DMS 273 treated with DMSO at 0.1 percent for 48 hours (cell line): ENCODE measurements around the gene NGEF.
"Not testable (repeated sequence)": the region's sequence is repeated elsewhere in the genome, so short reads cannot be mapped to it uniquely, and the experiment has no call there.

Experiments used
- DNase-seq: peaks from one replicate; lab custom pipeline; 2025; lab: John Stamatoyannopoulos, UW

The NGEF gene, protein sequence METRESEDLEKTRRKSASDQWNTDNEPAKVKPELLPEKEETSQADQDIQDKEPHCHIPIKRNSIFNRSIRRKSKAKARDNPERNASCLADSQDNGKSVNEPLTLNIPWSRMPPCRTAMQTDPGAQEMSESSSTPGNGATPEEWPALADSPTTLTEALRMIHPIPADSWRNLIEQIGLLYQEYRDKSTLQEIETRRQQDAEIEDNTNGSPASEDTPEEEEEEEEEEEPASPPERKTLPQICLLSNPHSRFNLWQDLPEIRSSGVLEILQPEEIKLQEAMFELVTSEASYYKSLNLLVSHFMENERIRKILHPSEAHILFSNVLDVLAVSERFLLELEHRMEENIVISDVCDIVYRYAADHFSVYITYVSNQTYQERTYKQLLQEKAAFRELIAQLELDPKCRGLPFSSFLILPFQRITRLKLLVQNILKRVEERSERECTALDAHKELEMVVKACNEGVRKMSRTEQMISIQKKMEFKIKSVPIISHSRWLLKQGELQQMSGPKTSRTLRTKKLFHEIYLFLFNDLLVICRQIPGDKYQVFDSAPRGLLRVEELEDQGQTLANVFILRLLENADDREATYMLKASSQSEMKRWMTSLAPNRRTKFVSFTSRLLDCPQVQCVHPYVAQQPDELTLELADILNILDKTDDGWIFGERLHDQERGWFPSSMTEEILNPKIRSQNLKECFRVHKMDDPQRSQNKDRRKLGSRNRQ

DNA sequence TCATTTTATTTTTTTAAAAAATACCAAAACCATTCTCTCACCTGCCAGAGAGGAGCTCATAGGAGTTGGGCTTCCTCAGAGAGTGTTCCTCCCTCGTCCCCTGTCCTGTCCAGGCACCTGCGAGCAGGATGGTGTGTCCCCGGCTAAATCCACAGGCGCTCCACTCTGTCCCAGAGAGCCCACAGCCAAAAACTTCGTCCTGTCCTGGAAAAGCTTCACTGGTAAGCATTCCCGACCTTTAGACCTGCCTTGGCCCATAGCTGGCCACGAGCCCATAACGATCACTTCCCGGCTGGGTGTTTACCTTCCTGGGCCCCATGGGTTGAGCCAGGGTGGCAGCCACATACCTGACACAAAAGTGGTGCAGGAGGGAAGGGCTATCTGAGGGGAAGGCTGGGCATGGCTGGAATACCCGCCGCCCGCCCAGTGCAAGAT lies at the start of gene NGEF:
Gene NGEF (minus strand): TSS at position 230 of the 435 bp plus-strand sequence. CDS start 38,366 bp downstream, outside the sequence.
- no peak for DNase-seq

DNA sequence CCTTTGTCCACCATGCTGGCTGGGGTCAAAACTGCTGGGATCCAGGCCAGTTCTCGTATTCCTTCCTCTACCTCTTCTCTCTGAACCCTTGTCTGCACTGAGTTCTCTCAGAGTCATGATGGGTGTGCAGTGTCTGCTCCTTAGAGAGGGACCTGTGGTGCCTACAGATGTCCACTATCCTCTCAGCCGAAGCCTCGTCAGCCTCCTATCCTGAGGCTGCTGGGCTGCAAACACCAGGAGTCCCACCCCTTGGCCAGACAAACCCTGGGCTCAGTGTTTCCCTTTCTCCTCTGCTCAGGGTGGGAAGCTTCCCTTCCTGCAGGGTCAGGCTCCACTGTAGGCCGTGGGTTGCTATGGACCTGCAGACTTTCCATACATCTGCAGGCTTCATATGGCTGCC lies 49.4 kb upstream of the NGEF start:
- no peak for DNase-seq

DNA sequence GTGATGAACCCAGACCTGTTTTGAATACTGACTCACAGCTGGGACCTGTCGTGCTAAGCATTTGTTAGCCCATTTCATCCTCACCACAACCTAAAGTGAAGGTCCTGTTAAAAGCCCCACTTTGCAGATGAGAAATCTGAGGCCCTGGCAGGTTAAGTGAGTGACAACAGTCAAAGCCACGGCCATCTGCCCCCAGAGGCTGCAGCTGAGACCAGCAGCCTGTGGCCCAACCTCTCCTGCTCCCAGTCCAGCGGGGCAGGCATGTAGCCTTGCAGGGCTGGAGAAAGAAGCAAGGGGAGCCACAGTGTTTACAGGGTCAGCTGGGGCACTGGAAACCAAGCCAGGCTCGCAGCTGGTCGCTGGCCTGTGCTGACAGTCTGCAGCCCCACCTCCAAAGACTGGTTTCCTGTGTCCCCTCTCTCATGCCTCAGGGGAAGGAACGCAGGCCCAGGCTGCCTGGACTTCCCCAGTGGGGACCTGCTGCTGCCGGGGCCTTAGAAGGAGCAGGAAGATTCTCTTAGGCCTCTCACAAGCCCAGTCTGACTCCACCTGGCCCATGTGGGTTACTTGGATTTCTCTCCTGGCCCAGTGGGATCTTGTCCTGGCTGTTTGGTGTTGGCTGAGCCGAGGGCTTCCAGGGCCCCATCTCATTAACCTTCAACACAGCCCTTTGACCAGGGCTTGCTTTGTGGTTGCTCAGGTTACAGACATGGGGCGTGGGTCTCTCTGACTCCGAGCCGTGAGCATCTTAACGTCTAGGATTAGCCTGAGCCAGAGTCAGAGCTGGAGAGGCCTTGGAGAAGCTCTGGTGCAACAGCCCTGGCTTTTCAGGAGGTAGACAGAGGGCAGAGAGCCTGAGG lies 48.8 kb upstream of the NGEF start:
- DNase-seq: no peak

DNA sequence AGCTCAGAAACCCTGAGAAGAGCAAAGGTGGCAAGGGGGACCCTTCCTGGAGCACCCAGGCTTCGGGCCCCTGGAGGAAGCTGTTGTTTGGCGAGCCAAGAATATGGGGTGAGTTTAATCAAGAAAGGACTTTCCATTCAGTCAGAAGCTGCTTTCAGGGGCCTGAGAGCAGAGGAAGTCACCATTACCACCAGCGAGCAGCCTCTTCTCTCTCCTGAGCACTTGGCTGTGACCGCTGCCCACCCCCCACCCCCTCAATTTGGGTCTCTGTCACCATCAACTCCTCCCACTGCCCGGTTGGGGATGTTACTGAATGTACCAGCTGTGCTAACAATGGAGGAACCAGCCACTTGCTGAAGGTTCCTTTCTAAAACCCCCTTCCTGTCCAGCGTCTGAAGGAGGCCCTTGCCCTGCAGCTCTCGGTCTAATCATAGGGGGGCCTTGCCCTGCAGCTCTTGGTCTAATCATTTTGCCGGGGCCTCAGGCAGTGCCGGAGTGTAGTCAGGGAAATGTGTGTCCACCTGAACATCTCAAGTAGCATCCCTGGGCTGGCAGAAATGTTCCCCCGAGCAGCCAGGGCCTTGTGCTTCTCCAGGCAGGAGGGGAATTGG lies 48.0 kb upstream of the NGEF start:
- DNase-seq: no peak

DNA sequence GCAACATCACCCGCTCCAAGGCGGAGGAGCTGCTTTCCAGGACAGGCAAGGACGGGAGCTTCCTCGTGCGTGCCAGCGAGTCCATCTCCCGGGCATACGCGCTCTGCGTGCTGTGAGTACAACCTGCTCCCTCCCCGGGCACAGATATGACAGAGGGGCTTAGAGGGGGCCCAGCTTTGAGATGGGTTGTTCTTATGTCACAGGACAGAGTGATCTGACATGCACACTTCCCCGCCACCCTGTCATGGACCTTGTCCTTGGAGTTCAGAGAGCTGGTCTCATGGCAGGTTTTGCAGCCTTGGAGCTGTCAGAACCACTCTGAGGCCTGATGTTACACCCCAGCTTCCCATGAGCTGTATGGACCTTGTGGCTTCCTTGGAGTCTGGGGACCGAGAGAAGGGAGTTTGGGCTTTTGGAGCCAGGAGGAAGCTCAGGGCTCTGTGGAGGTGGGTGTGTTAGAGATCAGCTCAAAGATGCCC lies 47.5 kb upstream of the NGEF start:
- no peak for DNase-seq

DNA sequence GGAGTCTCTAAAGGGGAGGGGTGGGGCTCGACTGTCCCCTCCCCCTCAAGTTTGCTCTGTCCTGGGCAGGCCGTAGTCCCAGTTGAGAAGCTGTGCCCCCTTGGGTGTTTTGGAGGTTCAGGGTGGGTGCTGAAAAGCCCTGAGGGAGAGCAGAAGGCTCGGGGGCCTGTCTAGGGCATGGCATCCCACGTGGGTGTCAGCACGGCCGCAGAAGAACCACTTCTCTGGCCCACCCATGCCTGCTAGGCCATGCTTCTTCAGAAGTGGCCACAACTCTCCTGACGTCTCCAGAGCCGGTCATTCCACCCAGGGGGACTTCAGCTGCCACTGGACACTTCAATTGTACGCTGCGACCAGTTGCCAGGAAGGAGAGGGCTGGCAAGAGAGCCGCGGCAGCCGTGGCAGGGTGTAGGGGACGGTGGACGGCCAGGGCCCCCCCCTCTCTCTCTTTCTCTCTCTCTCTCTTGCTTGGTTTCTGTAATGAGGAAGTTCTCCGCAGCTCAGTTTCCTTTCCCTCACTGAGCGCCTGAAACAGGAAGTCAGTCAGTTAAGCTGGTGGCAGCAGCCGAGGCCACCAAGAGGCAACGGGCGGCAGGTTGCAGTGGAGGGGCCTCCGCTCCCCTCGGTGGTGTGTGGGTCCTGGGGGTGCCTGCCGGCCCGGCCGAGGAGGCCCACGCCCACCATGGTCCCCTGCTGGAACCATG lies 46.9 kb upstream of the NGEF start, which contains the start of gene INPP5D:
Gene INPP5D (plus strand): TSS at position 546 of the 704 bp plus-strand sequence. CDS start 137 bp downstream, at position 683.
- no peak for DNase-seq

DNA sequence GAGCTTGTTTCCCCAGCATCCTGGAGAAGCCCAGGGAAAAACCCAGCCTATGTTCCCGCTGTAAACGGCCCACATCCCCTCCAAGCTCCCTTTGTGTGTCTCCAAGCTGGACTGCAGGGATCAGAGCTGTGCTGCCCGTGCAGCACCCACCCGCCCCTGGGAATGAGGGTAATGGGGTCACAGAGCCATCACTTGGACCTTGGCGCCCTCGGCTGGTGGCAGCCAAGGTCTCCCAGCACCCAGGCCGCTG lies 46.4 kb upstream of the NGEF start:
- no peak for DNase-seq

DNA sequence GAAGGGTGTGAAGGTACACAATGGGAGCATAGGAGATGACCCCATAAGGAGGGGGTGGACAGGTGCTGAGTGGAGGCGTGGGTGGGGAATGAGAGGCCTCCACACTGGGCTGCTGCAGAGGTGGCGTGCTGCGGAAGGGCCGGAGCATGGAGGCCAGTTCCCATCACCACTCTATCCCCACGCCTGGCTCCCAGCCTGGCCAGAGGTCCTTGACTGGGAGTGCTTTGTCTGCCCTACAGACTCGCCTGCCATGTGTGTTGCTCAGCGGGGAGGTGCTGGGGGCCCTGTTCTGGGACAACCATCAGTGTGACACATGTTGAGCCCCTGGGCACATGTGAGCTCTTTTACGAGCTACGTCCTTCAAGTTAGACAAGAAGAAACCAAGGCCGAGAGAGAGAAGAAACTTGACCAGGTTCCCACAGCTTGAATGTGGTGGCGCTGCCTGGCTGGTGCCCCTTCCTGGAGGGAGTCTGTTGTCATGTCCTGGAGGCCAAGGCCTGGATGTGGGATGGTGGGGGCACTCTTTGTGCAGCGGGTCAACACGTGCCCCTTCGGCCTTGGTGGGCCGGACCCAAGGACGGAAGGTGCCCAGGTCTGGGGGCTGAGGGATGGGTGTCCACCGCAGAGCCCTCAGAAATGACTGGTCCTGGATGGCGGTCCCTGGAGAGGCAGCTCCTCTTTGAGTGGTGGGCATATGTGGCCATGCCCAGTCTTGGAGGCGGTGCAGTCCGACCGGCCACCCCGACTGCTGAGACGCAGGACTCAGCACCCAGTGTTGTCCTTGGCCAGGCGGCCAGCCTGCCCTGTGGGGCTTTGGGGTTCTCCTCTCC lies 45.9 kb upstream of the NGEF start:
- no peak for DNase-seq

DNA sequence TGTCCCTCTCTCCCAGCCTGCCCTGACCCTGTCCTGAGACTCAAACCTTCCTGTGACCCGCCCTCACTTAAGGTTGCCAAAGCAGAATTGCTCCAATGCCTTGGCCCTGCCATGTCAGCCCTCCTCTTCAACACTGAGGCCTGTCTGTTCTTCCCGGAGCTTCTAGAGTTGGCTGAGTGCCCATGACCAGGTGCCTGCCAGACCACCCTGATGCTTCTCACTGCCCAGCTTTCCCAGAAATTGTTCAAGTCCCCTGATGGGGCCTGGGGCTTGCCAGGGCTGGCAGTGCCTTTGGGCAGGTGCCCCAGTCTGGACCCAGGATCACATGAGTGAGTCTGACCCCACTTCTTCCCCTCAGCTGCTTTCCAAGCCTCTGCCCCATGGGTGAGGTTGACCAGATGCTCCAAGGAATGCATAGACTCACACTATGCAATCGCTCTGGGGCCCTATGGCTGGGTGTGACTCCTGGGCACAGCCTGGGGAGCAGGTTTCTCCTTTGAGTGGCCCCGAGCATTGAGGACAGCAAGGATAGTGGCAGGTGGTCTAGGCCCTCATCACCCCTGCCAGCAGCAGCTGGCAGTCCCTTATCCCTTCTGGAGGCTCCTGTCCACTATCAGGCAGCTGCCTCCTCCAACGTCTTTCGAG lies 44.0 kb upstream of the NGEF start:
- DNase-seq: no peak

DNA sequence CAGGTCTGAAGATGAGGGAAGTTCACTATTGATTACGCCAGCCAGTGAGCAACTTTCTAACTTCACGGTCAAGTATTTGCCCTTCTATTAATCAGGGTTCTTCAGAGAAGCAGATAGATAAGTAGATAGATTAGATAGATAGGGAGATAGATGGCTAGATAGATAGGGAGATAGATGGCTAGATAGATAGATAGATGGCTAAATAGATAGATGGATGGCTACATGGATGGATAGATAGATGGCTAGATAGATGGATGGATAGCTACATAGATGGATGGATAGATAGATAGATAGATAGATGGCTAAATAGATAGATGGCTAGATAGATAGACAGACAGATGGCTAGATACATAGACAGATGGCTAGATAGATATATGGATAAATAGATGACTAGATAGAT lies 42.3 kb upstream of the NGEF start:
- DNase-seq: no peak

DNA sequence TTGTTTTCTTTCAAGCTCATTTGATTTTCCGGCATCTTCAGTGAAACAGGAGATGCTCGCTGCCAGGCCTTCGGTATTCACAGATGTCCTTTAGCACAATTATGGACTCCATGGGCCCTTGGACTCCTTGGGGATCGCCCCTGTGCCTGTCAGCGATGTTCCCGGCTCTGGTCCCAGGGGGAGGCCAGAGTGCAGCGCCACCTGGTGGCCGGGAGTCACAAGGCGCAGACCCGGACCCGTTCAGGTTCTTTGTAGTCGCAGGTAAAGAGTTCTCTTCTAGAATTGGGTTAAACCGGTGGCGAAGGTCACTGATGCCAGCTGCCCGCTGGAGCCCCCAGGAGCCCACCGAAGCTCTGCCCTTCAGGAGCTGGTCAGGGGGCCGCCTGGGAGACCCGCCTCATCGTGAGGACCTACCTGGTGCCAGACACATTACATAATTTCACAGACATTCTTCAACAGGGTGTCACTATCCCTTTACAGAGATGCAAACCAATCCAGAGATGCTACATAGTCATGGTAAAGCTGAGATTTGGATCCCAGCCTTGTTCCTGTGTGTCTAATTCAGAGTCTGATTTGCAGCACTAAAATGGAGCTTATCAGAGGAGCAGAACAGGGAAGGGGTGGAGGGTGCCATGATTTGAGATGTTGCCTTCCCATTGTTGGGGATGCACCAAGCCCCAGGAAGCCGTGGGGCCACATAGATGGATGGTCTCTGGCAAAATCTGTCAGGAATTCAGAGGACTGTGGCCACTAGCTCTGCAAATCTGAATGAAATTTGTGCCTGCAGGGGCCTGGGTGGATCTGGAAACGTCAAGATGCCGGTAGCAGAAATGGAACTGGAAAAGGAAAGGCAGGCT lies 41.1 kb upstream of the NGEF start:
- no peak for DNase-seq

DNA sequence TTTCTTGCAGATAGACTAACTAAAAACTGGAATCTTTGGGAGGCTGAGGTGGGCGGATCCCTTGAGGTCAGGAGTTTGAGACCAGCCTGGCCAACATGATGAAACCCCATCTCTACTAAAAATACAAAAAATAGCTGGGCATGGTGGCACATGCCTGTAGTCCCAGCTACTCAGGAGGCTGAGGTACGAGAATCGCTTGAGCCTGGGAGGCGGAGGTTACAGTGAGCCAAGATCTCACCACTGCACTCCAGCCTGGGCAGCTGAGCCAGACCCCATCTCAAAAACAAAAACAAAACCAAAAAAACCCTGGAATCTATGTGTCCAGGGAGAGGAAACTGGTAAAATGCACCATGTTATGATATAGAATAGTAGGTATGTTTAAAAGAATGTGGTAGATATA lies 39.5 kb upstream of the NGEF start:
- not testable (repeated sequence) for DNase-seq

DNA sequence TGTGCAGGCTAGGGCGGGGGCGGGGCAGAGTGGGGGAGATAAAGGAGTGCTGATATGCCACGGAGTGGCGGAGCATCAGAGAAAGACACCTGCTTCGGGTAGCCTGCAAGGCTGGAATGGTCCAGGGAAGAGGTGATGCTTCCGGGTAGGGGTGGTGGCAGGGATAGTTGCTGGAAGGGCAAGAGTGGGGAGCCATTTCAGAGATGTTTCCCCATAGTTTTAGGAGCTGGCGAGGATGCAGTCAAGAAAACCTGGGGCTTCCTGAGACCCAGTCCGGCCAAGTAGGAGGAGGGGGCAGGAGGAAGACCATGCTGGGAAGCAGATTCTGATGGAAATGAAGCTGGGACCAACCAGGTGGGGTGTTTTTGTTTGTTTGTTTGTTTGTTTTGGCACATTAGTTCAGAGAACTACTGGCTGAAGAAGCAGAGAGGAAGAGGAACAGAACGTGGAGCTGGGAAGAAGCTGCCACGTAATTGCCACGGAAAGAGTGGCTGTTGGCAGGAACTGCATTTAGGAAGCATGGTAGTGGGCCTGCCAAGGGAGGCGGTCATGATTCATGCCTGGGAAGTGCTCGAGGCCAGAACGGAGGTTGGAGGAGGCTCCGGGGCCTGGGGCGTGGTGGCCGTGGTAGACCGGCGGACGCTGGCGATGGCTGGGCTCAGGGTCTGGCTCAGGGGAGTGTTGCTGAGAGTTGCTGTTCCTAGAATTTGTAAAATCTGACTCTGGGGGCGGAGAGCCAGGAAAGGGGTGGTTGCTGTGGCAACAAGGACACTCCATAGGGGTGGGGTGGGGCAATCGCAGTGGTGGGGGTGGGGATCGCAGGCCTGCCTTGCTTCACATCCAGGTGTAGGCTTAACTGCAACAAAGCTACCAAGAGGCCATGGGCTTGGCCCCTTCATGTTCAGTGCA lies 38.4 kb upstream of the NGEF start:
- DNase-seq: no peak

DNA sequence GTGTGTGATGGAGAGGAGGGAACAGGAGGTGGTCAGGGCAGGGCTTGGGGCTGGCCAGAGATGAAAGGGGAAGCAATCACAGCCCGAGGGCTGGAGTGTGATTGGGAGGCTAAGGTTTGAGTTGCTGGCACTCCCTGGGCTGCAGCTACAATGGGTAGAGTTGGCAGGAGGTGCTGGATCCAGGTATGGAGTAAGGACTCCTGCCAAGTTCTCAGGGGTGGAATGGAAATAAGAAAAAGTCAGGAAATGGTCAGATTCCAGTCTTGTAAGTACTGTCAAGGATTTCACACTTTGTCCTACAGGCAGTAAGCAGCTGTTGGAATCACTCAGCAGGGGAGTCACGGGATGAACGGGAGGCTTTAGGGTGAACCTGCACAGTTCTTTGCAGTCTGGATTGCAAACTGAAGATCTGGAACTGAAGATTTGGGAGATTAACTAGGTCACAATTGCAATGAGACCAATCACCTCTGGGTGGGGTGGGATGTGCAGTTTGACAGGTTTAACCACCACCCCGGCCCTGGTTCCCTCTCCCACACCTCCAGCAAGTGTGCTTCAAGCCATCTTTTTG lies 36.2 kb upstream of the NGEF start:
- no peak for DNase-seq

DNA sequence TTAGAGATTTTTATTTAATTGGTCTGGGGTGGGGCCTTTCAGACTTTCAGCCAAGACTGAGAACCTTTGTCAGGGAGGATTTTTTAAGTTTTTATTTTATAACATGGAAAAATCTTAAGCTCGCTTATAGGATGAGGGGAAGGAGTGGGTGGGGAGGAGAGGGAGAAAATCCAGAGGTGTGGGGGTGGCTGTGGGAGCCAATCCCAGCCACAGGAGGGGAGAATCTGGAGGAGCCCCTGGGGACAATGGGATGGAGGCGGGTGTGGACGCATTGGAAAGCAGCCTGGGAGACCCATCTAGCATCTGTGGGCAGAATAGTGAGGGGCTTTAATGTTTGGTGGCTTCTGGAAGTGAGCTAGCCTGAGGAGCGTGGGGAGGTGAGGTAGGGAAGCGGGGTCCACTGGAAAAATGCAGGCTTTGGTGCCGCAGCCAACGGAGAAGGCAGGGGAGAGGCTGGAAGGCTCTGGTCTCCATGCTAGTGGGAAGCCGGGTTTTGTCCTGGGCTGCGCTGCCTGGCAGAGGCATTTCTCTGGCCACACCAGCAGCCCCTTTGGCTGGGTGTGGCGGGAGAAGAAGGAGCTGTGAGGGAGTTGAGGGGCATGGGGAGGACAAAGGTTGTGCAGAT lies 35.6 kb upstream of the NGEF start:
- no peak for DNase-seq

DNA sequence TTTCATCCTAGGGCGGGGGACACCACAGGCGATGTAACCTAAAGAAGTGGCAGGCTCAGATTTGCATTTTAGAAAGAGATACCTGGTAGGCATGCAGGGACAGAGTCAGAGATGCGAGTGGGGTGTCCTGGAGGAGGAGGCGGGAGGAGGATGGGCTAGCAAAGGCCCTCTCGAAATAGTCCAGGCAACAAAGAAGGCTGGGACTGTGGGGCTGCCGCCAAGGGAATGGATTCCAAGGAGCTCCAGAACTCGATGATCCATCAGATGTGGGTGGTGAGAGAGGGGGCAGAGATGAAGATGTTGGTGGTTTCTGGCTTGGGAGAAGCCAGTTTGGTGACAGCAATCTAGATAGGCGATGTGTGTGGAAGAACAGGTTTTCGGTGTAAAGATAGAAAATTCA lies 34.6 kb upstream of the NGEF start:
- no peak for DNase-seq

DNA sequence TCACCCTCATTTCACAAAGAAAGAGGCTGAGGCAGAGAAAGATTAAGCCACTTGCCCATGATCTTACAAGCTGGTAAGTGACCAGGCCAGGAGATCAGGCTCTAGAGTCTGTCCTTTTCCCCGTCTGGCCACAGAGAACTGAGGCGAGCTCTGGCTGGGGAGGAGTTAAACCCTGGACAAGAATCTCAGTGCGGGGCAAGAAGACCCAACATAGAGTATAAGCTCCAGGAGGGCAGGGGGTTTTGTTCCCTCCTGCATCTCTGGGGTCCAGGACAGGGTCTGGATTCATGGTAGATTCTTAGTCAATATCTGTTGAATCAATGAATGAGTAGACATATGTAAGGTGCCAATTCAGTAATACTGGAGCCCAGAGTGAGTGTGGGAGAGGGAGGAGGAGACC lies 34.1 kb upstream of the NGEF start:
- DNase-seq: no peak
